GM18507 (cell line): ENCODE measurements around the gene WHRN.

Experiments
- DNase-seq: peaks from one replicate; pipeline ENCODE4 v3.0.0; 2011; ENCODE audit warnings: low read depth; ENCODE audit not compliant: insufficient read length; ENCODE audit errors: extremely low spot score
- FAIRE-seq: peaks from 2 replicates; lab custom pipeline; 2011; peaks lifted over from hg19 to GRCh38; lab: Jason Lieb, UNC

The WHRN gene

GRCh38 chr9:114389612-114390368, 115.5 kb downstream of the WHRN start:
- FAIRE-seq, result peak; percentile 70
- DNase-seq, result no peak

- peak; percentile 69 for FAIRE-seq
These were observed 116.4 kb downstream of the WHRN start for GRCh38 chr9:114388764-114389375.

GRCh38 chr9:114388357-114388682, 117.0 kb downstream of the WHRN start:
- FAIRE-seq (no peak), DNase-seq (no peak)

More at GRCh38 chr9:114388764-114389375, 116.4 kb downstream of the WHRN start:
- no peak for DNase-seq

- DNase-seq (no peak), FAIRE-seq (peak; percentile 94)
These were observed 117.5 kb downstream of the WHRN start, which contains the start of gene AKNA for GRCh38 chr9:114387680-114388356. AKNA (minus strand) TSS chr9:114387982; CDS start chr9:114381333, 6,649 bp downstream.

- FAIRE-seq (no peak), DNase-seq (no peak)
These were observed 118.2 kb downstream of the WHRN start for GRCh38 chr9:114386886-114387679.

- DNase-seq, result no peak
- FAIRE-seq, result no peak
These were observed 118.8 kb downstream of the WHRN start for GRCh38 chr9:114386361-114386885.

GRCh38 chr9:114385397-114386181, 119.7 kb downstream of the WHRN start:
- FAIRE-seq (peak; percentile 100), DNase-seq (peak; percentile 55)

GRCh38 chr9:114384836-114385396, 120.4 kb downstream of the WHRN start:
- no peak for DNase-seq
- no peak for FAIRE-seq

GRCh38 chr9:114384341-114384740, 120.9 kb downstream of the WHRN start:
- DNase-seq, result no peak
- FAIRE-seq, result no peak

GRCh38 chr9:114383521-114384231, 121.6 kb downstream of the WHRN start:
- peak; percentile 78 for FAIRE-seq
- no peak for DNase-seq

GRCh38 chr9:114382699-114383520, 122.4 kb downstream of the WHRN start:
- FAIRE-seq (peak; percentile 80), DNase-seq (no peak)

GRCh38 chr9:114378883-114379282, 126.4 kb downstream of the WHRN start:
- DNase-seq (no peak), FAIRE-seq (no peak)

- no peak for FAIRE-seq
- no peak for DNase-seq
These were observed 127.3 kb downstream of the WHRN start for GRCh38 chr9:114378016-114378415.

- DNase-seq (no peak), FAIRE-seq (no peak)
These were observed 128.5 kb downstream of the WHRN start for GRCh38 chr9:114376586-114377445.

GRCh38 chr9:114375386-114376175, 129.7 kb downstream of the WHRN start:
- no peak for FAIRE-seq
- DNase-seq, result no peak
